RKO (cell line): ENCODE measurements around the gene TMEM273.

ENCODE experiments used
- DNase-seq: peaks from one replicate; pipeline ENCODE4 v3.0.0-alpha.2; 2016; ENCODE audit warnings: low spot score

The TMEM273 gene, protein sequence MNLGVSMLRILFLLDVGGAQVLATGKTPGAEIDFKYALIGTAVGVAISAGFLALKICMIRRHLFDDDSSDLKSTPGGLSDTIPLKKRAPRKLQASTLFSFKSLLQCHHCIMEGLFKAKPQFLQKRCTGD

DNA sequence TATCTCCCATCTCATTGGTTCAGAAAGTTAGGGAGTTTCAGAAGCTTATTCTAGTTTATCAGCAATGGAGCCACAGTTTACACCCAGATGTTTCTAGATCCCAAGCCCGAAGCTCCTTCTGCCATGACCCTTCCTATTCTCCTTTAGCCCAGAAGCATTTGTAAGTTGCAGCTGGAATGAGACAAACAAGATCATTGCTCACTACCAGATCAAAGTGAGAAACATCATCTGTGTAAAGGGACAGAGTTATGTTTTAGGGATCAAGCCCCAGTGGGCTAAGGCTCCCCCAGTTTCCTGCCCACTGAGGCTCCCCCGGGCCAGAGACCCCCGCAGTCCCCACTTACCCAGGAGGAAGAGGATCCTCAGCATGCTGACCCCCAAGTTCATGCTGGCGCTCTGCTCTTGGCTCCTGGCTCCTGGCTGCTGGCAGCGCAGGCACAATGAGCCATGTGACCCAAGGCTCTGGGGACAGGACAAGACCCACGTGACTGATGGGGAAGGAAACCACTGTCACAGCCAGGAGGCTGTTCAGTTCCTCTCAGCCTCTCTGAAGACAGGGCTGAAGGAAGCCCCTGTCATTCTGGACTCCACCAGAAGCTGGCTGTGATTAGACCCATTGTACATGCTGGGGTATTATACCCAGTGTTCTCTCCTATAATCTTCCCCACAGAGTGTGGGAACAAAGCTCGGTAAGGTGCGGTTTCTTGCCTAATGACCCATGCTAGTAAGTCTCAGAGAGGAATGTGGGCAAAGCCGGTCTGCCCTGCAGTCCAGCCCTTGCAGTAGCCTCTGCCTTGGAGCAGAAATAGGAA lies at the start of gene TMEM273:
TMEM273 (minus strand) TSS at position 442 of the 812 bp plus-strand sequence; CDS start at position 387, 55 bp downstream.
- no peak for DNase-seq

DNA sequence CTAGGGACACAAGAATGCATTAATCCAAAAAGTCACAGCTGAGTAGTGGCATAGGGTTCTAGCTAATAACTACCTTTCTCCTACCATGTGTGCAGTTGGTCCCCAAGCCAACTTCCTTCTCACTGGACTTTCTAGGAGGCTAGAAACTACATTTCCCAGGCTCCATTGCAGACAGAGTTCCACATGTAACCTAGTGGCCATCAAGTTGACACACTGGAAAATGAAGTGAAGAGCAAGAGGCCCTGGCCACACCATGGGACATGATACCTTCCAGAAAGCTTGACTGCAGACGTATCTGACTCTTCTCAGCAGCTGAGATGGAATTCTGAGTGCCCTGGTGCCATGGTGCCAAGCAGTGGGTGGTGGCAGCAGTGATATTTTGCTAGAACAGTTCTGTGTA lies 49.8 kb upstream of the TMEM273 start:
- no peak for DNase-seq

DNA sequence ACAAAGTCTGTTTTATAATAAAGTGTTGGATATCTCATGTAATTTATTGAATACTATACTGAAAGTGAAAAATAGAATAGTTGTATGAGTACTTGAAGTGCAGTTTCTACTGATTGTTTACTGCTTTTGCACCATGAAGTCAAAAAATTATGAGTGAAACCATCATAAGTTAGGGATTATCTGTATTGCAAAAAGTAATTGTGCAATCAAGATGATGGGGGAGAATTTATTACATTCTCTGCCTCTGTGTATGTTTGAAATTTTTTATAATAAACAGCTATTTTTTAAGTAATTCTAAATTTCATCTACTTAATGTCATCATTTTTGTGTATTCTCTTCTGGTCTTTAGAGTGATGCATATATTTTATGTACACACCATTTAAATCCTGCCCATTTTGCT lies 47.2 kb upstream of the TMEM273 start:
- no peak for DNase-seq

DNA sequence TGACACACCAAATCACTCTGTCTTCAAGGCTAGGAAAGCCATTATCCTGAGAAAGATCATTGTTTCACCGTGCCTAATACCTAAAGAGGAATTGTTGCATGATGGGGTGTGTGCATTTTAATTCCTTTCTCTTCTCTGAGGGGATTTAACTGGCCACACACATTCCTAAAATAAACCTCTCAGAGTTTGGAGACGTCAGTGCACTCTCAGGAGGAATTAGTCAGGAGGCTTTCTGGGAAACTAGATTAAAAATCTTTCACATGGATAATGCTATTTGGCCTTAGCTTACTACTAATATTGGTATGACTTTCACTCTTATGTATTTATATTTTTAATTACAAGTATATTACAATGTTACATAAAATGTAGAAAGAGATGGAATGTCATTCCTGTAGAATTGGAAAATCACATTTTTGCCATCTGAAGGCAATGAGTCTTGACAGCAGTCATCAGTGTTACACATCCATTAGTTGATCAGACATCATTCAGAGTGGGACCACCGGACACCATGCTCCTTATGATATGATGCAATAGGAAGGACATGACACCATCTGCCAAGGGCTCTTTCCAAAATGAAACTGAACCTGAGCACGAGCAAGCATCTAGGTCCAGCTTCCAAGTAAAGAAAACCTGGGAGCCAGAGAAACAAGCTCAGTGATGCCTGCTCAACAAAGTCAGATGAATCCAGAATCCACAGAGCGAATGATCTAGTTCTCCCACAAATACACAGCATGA lies 43.1 kb upstream of the TMEM273 start:
- no peak for DNase-seq

DNA sequence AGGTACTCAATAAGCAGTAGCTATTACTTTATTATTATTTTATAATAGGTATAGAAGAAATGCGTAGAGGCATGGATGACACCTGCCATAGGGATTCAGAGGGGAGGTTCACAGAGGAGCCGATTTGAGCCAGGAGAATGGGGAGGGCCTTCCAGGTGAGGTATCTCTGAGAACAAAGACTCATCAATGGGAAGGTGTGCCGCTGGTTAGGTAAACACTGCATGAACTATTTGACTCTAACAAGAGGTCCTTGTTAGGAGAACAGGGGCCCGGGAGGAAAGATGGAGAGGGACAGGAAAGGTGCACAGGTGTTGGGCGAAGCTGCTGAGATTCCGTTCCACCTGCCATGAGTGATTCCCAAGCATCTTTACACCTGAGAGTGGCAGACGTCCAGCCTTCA lies 41.8 kb upstream of the TMEM273 start:
- DNase-seq, result no peak

DNA sequence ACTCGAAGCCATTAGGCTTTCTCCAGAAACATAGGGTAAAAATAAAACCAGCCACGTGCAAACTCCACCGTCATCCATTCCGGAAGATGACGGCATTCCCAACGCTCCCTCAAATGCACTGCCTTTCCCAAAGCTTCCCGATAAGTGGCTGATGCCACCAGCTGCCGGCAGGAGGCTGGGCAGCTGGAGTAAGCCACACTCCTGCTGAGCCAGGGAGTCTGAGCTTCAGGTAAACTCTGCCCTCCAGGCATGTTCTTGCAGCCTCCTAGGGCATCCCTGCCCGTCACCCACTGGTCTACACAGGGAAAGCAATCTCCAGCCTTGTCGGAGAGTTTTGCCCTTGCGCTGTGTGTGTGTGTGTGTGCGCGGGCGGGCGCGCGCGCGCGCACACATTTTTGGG lies 40.5 kb upstream of the TMEM273 start:
- DNase-seq, result no peak

DNA sequence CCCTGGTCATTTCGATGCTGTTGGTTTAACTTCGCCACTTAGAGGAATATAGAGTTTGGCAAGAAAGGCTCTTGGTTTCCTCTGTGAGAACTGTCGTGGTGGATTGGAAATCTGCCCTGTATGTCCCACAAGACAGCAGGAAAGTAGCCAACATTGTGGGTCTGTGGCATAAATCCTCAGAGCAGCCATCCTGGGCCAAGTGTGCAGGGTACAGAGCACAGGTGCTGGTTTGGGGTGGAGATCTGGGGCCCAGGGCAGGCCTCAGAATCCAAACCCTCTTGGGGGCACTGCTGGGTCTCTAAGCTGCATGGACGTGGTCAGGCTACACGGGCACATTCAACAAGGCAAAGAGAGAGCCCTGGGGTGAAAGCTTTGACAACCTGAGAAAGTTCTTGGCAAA lies 39.2 kb upstream of the TMEM273 start:
- no peak for DNase-seq

DNA sequence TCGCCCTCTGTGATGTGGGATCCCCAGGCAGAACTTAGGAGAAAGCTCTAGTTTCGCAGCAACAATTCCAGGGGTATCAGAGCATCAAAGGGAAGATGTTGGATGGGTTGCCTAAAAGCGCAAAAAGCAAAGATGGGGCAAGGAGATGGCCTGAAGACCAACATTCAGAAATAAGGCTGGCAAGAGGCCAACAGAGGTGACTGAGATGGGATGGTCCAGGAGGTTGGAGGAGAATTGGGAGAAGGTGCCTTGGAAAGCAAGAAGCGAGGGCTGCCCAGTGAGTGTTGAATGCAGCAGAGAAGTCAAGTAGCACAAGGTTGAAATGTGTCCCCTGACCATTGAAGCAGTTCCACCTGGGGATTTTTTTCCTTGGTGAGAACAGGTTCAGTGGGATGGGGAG lies 38.4 kb upstream of the TMEM273 start:
- DNase-seq, result no peak

DNA sequence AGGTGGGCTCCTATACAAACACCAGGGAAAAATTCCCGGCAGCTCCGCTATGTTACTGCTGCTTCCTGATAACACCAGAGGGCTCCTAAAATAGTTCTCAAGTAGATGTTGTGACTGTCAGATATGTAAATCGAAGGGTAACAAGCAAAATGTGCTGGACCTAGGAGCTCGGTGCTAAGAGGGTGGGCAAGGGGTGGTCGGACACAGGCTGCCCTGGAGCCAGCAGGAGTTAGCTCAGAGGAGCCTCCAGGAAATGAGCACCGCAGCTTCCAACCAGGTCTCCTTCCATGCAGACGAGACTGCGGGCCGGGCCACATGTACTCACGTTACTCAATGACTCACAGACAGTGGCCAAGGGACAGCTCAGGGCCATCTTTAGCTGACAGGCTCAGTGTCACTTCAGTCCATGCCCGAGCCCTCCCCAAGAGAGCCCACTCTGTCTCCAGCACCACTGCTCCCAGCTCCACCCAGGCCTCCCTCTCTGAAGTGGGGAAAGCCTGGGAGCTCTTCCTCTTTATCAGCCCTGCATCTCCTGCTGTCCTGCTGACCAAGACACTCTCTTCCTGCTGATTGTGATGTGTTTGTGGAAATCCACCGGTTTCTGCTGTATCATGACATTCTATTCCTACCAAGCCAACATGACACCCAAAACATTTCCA lies 37.2 kb upstream of the TMEM273 start:
- no peak for DNase-seq

DNA sequence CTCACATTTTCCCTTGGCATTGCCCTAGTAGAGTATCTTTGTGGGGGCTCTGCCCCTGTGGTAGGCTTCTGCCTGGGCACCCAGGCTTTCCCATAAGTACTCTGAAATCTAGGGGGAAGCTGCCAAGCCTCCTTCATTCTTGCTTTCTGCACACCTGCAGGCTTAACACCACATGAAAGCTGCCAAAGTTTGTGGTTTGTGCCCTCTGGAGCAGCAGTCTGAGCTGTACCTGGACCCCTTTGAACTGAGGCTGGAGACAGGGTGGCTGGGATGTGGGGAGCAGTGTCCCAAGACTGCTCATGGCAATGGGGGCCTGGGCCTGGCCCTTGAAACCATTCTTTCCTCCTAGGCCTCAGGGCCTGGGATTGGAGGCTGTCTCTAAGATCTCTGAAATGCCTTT lies 35.0 kb upstream of the TMEM273 start:
- DNase-seq, result no peak

DNA sequence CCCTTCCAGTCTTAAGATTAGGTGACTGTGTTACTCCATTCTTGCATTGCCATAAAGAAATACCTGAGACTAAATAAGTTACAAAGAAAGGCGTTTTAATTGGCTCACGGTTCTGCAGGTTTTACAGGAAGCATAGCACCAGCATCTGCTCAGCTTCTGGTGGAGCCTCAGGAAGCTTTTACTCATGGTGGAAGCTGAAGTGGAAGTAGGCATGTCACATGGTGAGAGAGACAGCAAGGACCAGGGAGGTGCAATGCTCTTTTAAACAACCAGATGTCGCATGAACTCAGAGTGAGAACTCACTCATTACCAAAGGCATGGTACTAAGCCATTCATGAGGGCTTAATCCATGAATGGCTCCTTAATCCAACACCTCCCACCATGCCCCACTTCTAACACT lies 34.0 kb upstream of the TMEM273 start:
- DNase-seq, result no peak

DNA sequence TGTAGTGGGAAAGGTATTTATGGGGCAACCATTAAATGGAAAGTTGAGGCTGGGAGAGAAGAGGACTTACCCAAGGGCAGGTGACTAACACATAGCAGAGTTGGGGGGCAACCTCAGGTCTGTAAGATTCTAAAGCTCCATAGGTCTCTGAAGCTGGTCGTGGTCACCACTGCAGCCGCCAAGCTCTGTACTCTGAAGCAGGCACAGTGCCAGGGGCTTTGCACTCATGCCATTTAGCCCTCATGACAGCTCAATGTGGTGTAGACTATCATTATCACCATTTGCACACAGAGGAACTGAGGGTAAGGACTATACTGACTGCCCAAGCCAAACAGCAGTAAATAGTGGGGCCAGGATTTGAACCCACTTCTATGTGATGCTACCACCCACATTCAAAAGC lies 32.5 kb upstream of the TMEM273 start:
- no peak for DNase-seq

DNA sequence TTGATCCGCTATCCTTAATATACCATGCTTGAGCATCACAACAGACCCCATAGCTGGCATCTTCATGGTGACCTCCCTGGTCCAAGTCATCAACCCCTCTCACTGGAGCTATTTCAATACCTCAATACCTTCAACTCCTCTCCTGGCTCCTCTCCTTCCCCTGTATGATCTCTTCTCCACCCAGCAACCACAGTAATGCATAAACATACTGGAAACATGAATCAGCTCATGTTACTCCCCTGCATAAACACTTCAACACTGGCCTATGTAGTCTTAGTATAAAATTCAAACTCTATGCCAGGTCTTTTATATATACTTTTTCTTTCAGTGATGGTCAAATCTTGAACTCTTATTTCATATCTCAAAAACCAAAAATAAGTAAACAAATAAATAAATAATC lies 31.8 kb upstream of the TMEM273 start:
- DNase-seq, result no peak

DNA sequence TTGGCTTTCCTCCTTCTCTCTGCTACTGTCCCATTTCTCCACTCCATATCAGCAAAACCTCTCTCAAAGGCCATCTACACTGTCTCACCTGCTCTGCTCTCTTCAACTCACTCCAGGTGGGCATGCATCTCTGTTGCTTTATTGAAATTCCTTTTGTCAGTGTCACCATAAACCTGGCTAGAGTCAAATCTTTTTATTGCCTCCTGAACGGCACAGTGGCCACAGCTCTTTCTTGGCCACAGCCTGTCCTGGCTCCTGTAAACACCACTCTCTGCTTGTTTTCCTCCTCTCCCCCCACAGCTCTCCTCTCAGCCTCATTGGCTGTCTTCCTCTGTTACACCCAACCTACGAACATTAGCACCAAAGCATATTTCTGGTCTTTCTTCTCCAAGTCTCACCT lies 31.1 kb upstream of the TMEM273 start:
- no peak for DNase-seq

DNA sequence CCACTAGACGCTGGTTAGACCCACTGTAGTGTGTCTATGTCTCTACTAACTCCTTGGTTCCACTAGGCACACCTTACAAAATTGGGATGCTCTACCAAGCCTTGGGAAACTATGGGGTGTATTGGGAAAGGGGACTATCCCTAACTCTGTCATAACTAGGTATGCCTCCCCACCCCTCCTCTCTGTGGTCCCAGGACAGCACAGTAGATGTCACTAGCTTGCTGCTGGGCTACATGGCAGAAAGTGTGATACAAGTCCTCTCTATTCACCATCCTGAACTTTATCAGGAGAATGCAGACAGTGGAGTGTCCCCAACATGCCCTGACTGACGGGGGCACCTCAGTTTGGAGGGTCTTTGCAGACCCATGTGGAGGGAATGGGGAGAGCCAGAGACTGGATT lies 30.3 kb upstream of the TMEM273 start:
- DNase-seq, result no peak

DNA sequence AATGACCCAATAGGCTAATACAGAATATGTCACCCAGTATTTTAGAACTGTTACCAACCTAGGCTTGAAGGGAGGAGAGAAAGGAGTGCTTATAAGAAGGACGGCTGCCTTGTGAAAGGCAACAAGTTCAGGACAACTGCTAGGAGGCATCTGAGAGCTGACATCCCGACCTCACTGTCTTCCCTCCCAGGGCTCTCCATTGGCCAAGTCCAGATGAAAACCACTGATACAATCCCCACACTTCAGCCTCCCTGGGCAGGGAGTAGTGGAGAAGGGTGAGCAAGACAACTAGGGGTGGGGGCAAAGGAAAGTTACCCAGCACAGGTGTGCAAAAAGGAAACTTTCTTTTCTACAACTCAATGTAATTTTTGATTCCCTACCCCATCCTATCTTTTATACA lies 29.5 kb upstream of the TMEM273 start:
- no peak for DNase-seq

DNA sequence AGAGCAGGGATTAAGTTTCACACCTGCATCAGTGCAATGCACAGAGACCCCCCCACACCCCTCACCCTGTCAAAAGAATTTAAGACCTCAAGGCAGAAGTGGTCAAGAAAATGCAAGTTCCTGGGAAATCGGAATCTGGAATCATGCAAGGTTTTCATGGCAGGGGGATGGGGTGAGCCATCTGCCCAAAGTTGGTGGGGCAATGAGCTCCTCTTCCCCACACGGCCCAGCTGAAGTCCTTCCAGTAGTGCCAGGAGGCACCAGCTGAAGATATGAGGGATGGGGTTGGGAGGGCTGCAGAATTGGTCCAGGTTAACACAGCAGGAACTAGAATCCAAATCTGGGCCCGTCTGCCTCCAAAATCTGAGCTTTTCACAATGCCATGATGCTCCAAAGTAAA lies 25.0 kb upstream of the TMEM273 start:
- DNase-seq, result no peak

DNA sequence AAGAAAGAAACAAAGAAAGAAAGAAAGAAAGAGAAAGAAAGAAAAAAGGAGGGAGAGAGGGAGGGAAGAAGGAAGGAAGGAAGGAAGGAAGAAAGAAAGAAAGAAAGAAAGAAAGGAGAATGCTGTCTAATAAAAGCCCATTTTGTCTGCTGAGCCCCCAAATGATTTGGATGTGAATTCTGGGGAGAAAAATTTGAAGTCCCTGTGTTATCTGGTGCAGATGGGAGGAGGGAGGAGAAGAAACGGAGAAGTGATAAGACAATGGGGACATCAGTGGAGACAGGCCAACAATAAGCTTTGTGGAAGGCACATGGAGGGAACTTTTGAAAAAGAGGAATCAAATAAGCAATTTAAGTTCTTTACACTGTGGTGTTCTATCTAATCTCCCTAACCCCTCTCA lies 24.6 kb upstream of the TMEM273 start:
- no peak for DNase-seq

DNA sequence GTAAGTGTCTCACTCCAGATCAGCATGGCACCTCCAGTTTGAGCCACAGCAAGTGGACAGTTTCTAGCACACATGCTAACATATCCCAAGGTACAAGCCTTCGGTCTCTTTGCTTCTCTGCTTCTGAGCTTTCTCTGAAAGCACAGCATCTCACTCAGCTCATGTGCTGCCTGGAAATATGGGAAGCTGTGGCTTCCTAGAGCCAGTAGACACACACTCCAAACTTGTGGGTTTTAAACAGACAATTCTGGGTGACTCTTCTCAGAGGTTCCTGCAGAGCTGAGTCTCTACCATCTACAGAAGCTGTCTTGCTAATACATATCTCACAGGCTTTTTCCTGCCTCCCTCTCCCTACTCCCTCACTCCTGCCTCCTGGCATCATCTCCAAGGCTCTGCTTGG lies 23.9 kb upstream of the TMEM273 start:
- DNase-seq, result no peak

DNA sequence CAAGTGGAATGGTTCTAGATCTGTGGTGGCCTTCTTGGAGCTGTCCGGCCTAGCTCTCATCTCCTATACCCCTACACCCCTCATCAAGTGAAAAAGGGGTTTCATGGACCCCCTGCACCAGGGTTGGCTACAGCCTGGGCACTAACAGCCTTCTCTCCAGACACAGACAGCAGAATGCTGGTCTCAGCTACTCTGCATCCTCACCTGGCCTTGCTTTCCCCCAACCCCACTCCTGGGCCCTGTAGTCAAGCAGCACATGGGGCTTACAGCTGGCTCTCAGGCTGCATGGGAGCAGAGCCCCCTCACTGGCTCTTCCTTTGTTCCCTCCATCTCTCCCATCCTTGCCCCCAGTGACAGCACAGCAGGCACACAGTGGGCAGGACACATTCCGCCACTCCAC lies 20.8 kb upstream of the TMEM273 start:
- no peak for DNase-seq

DNA sequence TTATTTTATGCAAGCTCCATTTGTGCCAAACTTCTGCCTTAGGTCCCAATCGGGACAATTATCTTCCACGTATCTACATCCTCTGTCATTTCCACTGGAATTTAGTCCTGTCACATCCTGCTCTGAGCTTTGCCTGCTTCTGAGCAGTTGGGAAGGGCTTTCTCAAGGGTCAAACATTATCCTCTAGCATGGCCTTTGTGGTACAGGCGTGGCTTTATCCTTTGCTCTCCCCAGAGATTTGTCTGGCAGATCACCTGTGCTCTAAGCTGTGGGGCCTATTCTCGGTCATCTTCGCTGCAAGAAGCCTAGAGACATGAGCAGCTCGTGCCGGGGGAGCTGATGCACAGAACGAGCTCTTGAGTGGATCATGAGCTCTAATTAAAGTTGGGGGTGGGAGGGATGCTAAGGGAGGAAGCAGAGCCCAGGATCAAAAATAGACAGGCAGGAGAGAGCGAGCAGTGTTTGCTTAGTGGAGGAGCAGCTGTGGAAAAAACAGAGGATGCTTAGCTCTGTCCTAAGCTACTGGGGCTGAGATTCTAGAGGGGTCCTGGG lies 19.8 kb upstream of the TMEM273 start:
- DNase-seq, result no peak

DNA sequence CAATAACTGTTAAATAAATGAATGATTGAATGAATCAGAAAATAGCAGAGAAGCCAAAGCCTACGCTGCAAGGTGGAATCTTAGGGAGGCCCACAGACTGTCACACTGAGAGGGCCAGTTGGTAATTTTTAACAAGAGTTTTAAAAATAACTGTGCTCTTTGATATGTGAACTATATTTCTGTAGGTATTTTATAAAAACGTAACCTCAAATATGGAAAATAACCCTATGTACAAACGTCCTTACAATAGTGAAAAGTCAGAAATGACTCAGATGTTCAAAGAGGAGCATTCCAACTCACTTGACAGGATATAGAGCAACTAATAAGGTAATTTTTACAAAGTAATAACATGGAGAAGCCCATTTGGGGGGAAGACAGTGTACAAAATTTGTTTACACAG lies 18.9 kb upstream of the TMEM273 start:
- no peak for DNase-seq

DNA sequence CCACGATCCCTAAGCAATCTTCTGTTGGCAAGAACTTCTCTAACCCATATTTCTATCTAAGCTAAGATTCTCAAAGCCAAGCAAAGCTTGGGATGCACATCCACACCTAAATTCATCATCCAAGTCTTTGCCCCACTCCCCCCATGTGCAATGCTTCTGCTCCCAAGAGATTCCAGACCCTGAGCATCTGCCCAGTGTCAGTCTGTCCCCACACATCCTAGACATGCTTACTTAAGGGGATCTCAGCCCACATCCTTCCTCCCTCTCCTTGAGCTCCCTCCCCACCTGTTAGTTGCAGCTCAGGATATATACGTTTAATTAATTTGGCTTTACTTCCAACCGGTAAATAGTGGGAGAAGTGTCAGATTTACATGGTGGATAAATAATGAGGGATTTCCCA lies 17.0 kb upstream of the TMEM273 start:
- no peak for DNase-seq
